Epithelial cell of umbilical artery (primary cell): Measurements from ENCODE around the gene EFCAB13. TPM values are rescaled to one million over a fixed set of nuclear protein-coding genes. Genes with fewer than 3 reads are reported as not detected.

Experiments
- total RNA-seq: library from RNA; depleted of rRNA; stranded (reverse); fragments of >200 nt; gene quantifications from 2 replicates; pipeline ENCODE4 v1.2.3, GENCODE V29; 2014

Gene EFCAB13, protein sequence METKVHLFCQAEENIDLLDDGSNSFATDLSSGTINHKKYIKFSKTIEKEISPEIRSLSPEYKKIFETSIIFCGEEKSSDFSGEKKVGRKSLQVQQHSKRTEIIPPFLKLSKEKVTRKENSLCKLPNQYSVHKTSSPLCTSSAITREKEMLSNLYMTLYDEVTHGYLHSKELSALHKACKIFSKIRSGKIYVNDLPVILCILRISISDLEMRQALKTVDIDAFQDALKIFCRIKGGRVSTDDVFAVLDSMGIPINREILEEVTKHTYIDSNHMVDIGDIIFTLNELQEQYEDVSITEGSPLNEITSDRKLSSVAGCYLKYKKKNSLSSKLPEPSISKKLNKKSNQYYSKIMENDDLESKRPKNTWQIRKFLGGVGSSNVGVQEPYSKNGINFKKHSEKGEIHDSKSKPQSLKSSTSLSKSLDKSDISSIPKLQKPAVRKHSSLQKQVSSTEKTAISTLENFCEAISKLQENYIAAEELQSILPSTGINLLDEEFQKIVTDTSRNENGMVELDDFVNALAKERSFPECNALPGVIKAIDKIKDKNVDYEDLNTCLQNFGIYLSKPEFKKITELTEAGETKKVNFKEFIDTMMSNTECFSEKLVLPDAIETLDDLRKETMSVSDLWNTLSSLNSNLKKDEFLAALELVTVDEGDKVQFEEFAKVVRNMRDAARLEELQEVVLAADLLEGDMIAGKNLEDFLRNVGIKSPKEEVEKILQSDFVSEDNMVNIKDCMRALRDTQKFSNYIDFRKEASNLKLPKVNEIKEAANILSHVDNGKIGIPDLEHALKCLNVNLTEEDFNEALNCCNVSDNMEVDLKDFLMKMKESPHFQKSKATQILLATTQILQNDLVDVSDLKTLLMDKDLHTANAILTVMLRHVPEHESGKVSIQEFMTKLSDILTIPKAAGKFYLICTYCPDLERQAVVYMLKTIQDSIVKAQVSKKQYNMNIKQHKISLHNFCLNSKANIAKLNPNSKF
- total RNA-seq, result 6.5 and 6.7 TPM in 2 replicates

DNA sequence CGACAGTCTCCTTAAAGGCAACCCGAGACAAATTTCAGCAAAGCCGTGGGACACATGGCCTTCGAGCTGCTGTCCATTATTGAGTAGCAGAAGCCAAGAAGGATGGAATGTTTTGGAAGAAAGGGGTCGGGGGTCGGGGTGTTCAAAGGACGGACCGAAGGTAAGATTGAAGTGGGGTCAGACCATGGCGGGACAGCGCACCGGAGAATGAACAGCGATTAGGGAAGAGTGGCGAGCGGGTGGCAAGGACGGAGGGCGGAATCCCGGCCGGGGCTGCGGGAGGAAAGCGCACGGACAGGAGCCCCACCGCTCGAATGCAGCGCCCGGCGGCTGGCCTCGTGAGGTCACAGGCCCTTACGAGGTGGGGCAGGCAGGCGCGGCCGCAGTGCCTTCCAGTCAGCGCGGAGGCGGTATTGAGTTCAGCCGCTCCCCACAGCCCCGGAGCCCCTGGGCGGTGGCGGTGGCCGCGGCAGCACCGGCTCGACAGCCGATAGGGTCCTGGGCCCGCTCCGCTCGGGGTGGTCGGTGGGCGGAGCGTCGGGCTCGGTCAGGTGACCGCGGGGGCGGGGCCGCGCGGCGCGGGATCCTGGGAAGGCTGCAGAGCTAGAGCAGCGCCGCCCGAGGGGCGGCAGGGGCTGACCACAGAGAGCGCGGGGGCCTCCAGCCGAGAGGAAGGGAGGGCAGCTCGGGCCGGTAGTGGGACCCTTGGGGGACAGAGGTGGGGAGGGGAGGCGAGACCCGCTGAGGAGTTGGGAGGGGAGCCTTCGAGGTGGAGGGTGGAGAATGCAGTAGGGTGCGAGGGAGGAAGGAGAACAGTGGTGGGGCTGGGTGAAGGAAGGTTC is at the start of gene EFCAB13:
TSS of gene EFCAB13 (plus strand) at position 574 of the 842 bp plus-strand sequence. CDS start 4,399 bp downstream, outside the sequence.

Other genes starting within 250 kb of the EFCAB13 start
- gene CDC27, start 134.7 kb upstream of the EFCAB13 start, total RNA-seq, result 115 and 128 TPM in 2 replicates
- gene MYL4, start 114.6 kb upstream of the EFCAB13 start, total RNA-seq, result 0.97 TPM in 1 of 2 replicates, not detected in the other
- 33.7 and 68.9 TPM in 2 replicates for gene ITGB3, start 70.1 kb upstream of the EFCAB13 start, total RNA-seq
- gene NPEPPS, start 207.2 kb downstream of the EFCAB13 start, total RNA-seq, result 52.3 and 72.8 TPM in 2 replicates